HG03097 (cell line): Measurements from ENCODE around the gene CLEC14A.

Experiments
- ATAC-seq: cut with Tn5 transposase; IDR thresholded peaks from one replicate; pipeline ENCODE4 v1.9.1; 2021; ENCODE audit not compliant: unreplicated experiment, low FRiP score

CLEC14A gene

DNA sequence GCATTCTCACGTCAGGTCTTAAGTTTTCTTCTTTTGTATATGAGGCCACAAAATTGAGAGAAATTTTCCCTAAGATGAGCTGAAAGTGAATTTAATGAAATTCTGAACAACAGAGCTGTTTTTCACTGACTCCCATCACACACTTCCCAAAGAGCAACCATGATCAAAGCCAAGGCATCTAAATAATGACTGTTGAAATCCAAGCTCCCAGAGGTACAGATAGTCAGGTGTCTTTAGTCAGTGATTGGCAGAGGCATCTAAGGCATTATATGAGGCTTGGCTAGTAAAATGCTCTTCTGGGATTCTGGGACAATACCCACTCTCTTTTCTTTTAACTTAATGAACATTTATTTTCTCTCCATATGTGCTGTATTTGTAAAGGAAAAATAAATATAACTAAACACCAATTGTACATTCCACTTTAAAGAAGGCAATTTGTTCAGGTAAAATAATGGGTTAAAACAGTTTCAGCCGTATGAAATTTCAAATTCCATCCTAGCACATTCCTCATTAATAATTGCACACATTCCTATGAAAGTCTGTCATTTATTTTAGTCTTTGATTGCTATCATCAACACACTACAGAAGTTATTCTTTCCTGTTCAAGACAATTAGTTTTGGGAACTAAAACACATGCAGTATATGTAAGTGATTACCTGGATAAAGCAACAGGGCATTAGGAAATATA is 49.1 kb downstream of the CLEC14A start:
- no peak for ATAC-seq

GRCh38 chr14:38205949-38206665 is 49.8 kb downstream of the CLEC14A start:
- no peak for ATAC-seq

GRCh38 chr14:38205119-38205813 is 50.6 kb downstream of the CLEC14A start:
- ATAC-seq: no peak

GRCh38 chr14:38204719-38205115 is 51.2 kb downstream of the CLEC14A start:
- ATAC-seq: no peak
